GM19043 (cell line): Measurements from ENCODE around the gene PANX2.

ENCODE experiments used
- ATAC-seq: cut with Tn5 transposase; IDR thresholded peaks from one replicate; pipeline ENCODE4 v1.9.1; 2021; ENCODE audit warnings: low read depth; ENCODE audit not compliant: unreplicated experiment

The PANX2 gene

GRCh38 chr22:50225200-50225969 is 54.9 kb downstream of the PANX2 start:
- no peak for ATAC-seq

GRCh38 chr22:50226063-50226874 is 55.7 kb downstream of the PANX2 start:
- no peak for ATAC-seq

GRCh38 chr22:50226875-50227165 is 56.3 kb downstream of the PANX2 start:
- ATAC-seq: no peak

- ATAC-seq: no peak
Measured at GRCh38 chr22:50227579-50228215, 57.2 kb downstream of the PANX2 start.

GRCh38 chr22:50228366-50228765 is 57.8 kb downstream of the PANX2 start:
- no peak for ATAC-seq

GRCh38 chr22:50229370-50229769 is 58.8 kb downstream of the PANX2 start:
- no peak for ATAC-seq
